Measurements from ENCODE around the gene MLPH. TPM values are rescaled to one million over a fixed set of nuclear protein-coding genes. Genes with fewer than 3 reads are reported as not detected.
A peak's percentile ranks its signal among the peaks of the same experiment; 100 is the strongest.
"Not testable (repeated sequence)": the region's sequence is repeated elsewhere in the genome, so short reads cannot be mapped to it uniquely, and the experiment has no call there.

MLPH gene
- total and polyA plus RNA-seq, 4 donors, result 2.3 to 10.1 (median 3.9) TPM

- 93 to 95% methylated on average over 16 of the region's 16 CpGs for WGBS, 2 donors
Measured at GRCh38 chr2:237465515-237466148, 21.4 kb upstream of the MLPH start.

DNA sequence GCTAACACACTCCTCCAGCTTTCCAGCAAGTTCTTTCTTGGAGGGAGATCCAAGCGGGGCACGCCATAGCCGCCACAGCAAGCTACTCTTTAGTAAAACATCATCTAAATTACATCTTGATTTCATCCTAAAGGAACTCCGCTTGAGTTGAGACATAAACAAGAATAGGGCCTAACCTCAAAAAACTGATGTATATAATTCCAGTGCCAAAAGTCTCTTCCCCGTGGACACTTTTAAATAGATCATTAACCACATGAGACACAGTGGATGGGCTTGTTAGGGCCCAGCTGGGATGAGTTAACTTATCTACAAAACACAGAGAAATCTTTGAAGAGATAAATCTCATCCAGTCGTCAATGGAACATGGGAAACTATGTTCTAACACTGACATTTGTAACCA is 20.8 kb upstream of the MLPH start:
- Histone ChIP-seq H3K27me3 (ENCODE audit: control insufficient read depth in 1 of 2, insufficient read depth in 2 of 2, low read length in 1 of 2) (no peaks in the 10 kb centered on the region), H3K36me3 (ENCODE audit: control insufficient read depth in 1 of 2, insufficient read depth in 2 of 2, low read length in 1 of 2) (no peaks in the 10 kb centered on the region), H3K27ac (ENCODE audit: low read depth in 1 of 2, low read length in 2 of 2) (no peak overlapping the region), H3K4me3 (ENCODE audit: low read length in 2 of 2) (no peak overlapping the region), H3K4me1 (ENCODE audit: control insufficient read depth in 1 of 2, insufficient read depth in 2 of 2, low read length in 2 of 2) (no peaks in the 10 kb centered on the region), H3K9me3 (ENCODE audit: control insufficient read depth, low read length) (no peaks in the 10 kb centered on the region)
- no peak for ATAC-seq (ENCODE audit: low FRiP score)
- DNase-seq, result no peak
- 85 to 92% methylated on average over 6 of the region's 6 CpGs for WGBS, 2 donors
- intact Hi-C loops (cut with DNase I), result no loop called here

More at GRCh38 chr2:237465515-237466148, 21.4 kb upstream of the MLPH start:
- intact Hi-C loops (cut with DNase I), result no loop called here
- no peak overlapping the region for H3K27ac ChIP-seq (ENCODE audit: low read depth in 1 of 2, low read length in 2 of 2)
- ATAC-seq (ENCODE audit: low FRiP score), result no peak
- H3K4me1 ChIP-seq (ENCODE audit: control insufficient read depth in 1 of 2, insufficient read depth in 2 of 2, low read length in 2 of 2), result no peaks in the 10 kb centered on the region
- no peaks in the 10 kb centered on the region for H3K36me3 ChIP-seq (ENCODE audit: control insufficient read depth in 1 of 2, insufficient read depth in 2 of 2, low read length in 1 of 2)
- H3K9me3 ChIP-seq (ENCODE audit: control insufficient read depth, low read length), result no peaks in the 10 kb centered on the region
- H3K27me3 ChIP-seq (ENCODE audit: control insufficient read depth in 1 of 2, insufficient read depth in 2 of 2, low read length in 1 of 2), result no peaks in the 10 kb centered on the region
- H3K4me3 ChIP-seq (ENCODE audit: low read length in 2 of 2), result no peak overlapping the region
- peak in 1 of 2 donors; percentile 57 for DNase-seq

GRCh38 chr2:237467447-237468179 is 19.4 kb upstream of the MLPH start:
- Histone ChIP-seq H3K4me3 (ENCODE audit: low read length in 2 of 2) (no peak overlapping the region), H3K9me3 (ENCODE audit: control insufficient read depth, low read length) (no peaks in the 10 kb centered on the region), H3K36me3 (ENCODE audit: control insufficient read depth in 1 of 2, insufficient read depth in 2 of 2, low read length in 1 of 2) (no peaks in the 10 kb centered on the region), H3K27ac (ENCODE audit: low read depth in 1 of 2, low read length in 2 of 2) (no peak overlapping the region), H3K27me3 (ENCODE audit: control insufficient read depth in 1 of 2, insufficient read depth in 2 of 2, low read length in 1 of 2) (no peaks in the 10 kb centered on the region), H3K4me1 (ENCODE audit: control insufficient read depth in 1 of 2, insufficient read depth in 2 of 2, low read length in 2 of 2) (no peaks in the 10 kb centered on the region)
- intact Hi-C loops (cut with DNase I), result no loop called here
- WGBS, 2 donors, result 79 to 80% methylated on average over 5 of the region's 5 CpGs
- DNase-seq (no peak), ATAC-seq (ENCODE audit: low FRiP score) (no peak)

DNA sequence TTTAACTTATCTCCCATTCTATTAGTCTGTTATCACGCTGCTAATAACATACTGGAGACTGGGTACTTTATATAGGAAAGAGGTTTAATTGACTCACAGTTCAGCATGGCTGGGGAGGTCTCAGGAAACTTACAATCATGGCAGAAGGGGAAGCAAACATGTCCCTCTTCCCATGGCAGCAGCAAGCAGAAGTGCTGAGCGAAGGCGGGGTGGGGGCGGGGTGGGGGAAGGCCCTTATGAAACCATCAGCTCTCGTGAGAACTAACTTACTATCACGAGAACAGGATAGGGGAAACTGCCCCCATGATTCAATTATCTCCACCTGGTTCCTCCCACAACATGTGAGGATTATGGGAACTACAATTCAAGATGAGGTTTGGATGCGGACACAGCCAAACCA is 17.6 kb upstream of the MLPH start:
- 89 to 96% methylated on average over 7 of the region's 7 CpGs for WGBS, 2 donors
- DNase-seq; intact Hi-C loops (cut with DNase I); H3K4me3 ChIP-seq (ENCODE audit: low read length in 2 of 2); H3K36me3 ChIP-seq (ENCODE audit: control insufficient read depth in 1 of 2, insufficient read depth in 2 of 2, low read length in 1 of 2); ATAC-seq (ENCODE audit: low FRiP score); H3K9me3 ChIP-seq (ENCODE audit: control insufficient read depth, low read length); H3K27ac ChIP-seq (ENCODE audit: low read depth in 1 of 2, low read length in 2 of 2); H3K27me3 ChIP-seq (ENCODE audit: control insufficient read depth in 1 of 2, insufficient read depth in 2 of 2, low read length in 1 of 2); H3K4me1 ChIP-seq (ENCODE audit: control insufficient read depth in 1 of 2, insufficient read depth in 2 of 2, low read length in 2 of 2): not testable (repeated sequence)

DNA sequence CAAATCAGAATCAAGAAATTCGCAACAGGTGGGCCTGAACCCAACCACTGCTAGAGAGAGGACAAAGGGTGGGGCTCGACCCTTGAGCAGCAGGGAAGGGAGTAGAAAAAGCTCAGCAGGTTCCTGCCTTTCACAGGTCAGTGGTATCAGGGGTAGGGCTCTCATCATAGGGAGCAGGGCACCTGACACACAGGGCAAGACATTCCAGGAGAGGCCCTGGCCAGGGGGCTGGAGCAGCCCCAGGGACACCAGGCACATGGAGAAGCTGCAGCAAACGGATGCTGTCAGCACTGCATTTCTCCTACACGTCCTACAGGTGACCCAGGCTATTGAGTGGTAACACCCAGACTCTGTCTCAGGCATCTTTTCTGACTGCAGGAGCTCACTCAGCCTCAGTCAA is 17.2 kb upstream of the MLPH start:
- ATAC-seq (ENCODE audit: low FRiP score) (no peak), DNase-seq (peak in 1 of 2 donors; percentile 57)
- H3K36me3 ChIP-seq (ENCODE audit: control insufficient read depth in 1 of 2, insufficient read depth in 2 of 2, low read length in 1 of 2), result no peaks in the 10 kb centered on the region
- WGBS, 2 donors, result 91 to 92% methylated on average over 4 of the region's 4 CpGs
- H3K4me3 ChIP-seq (ENCODE audit: low read length in 2 of 2), result no peak overlapping the region
- no peaks in the 10 kb centered on the region for H3K9me3 ChIP-seq (ENCODE audit: control insufficient read depth, low read length)
- intact Hi-C loops (cut with DNase I), result loop anchor here in 1 of 2 donors (5.0 to 10.0 kb wide), 2 partner anchors 313 to 345 kb away; no protein-coding TSS in a partner anchor
- H3K27ac ChIP-seq (ENCODE audit: low read depth in 1 of 2, low read length in 2 of 2), result no peak overlapping the region
- H3K4me1 ChIP-seq (ENCODE audit: control insufficient read depth in 1 of 2, insufficient read depth in 2 of 2, low read length in 2 of 2), result no peaks in the 10 kb centered on the region
- H3K27me3 ChIP-seq (ENCODE audit: control insufficient read depth in 1 of 2, insufficient read depth in 2 of 2, low read length in 1 of 2), result no peaks in the 10 kb centered on the region

GRCh38 chr2:237470914-237471313 is 16.1 kb upstream of the MLPH start:
- Histone ChIP-seq H3K36me3 (ENCODE audit: control insufficient read depth in 1 of 2, insufficient read depth in 2 of 2, low read length in 1 of 2) (no peaks in the 10 kb centered on the region), H3K27ac (ENCODE audit: low read depth in 1 of 2, low read length in 2 of 2) (no peak overlapping the region), H3K9me3 (ENCODE audit: control insufficient read depth, low read length) (no peaks in the 10 kb centered on the region), H3K27me3 (ENCODE audit: control insufficient read depth in 1 of 2, insufficient read depth in 2 of 2, low read length in 1 of 2) (no peaks in the 10 kb centered on the region), H3K4me1 (ENCODE audit: control insufficient read depth in 1 of 2, insufficient read depth in 2 of 2, low read length in 2 of 2) (no peaks in the 10 kb centered on the region), H3K4me3 (ENCODE audit: low read length in 2 of 2) (no peak overlapping the region)
- ATAC-seq (ENCODE audit: low FRiP score) (no peak), DNase-seq (peak in 1 of 2 donors; percentile 54)
- intact Hi-C loops (cut with DNase I), result loop anchor here in 1 of 2 donors (5.0 to 10.0 kb wide), 2 partner anchors 314 to 346 kb away; no protein-coding TSS in a partner anchor
- WGBS, 2 donors, result 60 to 69% methylated on average over 7 of the region's 7 CpGs

DNA sequence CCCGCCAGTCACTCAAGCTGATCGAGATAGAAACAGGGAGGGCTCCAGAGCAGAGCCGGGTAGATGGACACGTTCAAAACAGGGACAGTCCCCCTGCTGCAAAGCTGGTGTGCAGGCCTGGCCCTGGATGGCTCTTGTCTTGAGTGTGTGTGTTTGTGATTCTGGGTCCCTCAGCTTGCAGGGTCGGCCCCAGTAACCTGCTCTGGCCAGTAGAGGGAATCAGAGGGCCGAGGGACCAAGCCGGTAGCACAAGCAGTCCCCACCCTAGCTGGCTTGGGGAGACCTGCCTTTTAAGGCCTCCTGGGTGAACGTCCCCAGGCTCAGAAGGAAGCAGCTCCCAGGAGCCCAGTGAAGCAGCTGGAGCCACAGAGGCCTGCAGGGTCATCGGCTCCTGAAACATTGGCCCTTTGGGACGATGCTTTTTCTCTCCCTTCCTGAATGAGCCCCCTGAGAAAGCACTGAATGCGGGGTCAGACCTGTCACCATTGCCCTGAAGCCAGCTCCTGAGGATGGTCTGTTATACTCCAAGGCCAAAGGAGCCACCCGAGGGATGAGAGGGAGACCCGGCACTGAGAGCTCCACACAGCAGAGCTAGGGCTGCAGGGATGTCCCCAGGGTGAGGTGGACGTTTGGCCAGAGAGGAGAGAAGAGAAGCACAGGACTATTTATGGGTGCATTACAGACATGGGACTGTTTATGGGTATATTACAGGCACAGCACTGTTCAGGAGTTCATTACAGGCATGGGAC is 15.4 kb upstream of the MLPH start:
- no peak for ATAC-seq (ENCODE audit: low FRiP score)
- WGBS, 2 donors, result 54 to 58% methylated on average over 14 of the region's 14 CpGs
- DNase-seq, result peak in 1 of 2 donors; percentile 76
- Histone ChIP-seq H3K4me3 (ENCODE audit: low read length in 2 of 2) (no peak overlapping the region), H3K27me3 (ENCODE audit: control insufficient read depth in 1 of 2, insufficient read depth in 2 of 2, low read length in 1 of 2) (no peaks in the 10 kb centered on the region), H3K9me3 (ENCODE audit: control insufficient read depth, low read length) (no peaks in the 10 kb centered on the region), H3K27ac (ENCODE audit: low read depth in 1 of 2, low read length in 2 of 2) (no peak overlapping the region), H3K36me3 (ENCODE audit: control insufficient read depth in 1 of 2, insufficient read depth in 2 of 2, low read length in 1 of 2) (no peaks in the 10 kb centered on the region), H3K4me1 (ENCODE audit: control insufficient read depth in 1 of 2, insufficient read depth in 2 of 2, low read length in 2 of 2) (no peaks in the 10 kb centered on the region)
- intact Hi-C loops (cut with DNase I), result loop anchor here in 1 of 2 donors (5.0 to 10.0 kb wide), 2 partner anchors 314 to 347 kb away; no protein-coding TSS in a partner anchor

GRCh38 chr2:237472187-237472712 is 14.8 kb upstream of the MLPH start:
- no peaks in the 10 kb centered on the region for H3K36me3 ChIP-seq (ENCODE audit: control insufficient read depth in 1 of 2, insufficient read depth in 2 of 2, low read length in 1 of 2)
- H3K27me3 ChIP-seq (ENCODE audit: control insufficient read depth in 1 of 2, insufficient read depth in 2 of 2, low read length in 1 of 2), result no peaks in the 10 kb centered on the region
- H3K27ac ChIP-seq (ENCODE audit: low read depth in 1 of 2, low read length in 2 of 2), result no peak overlapping the region
- 88 to 91% methylated on average over 8 of the region's 8 CpGs for WGBS, 2 donors
- intact Hi-C loops (cut with DNase I), result loop anchor here in 1 of 2 donors (5.0 to 10.0 kb wide), 2 partner anchors 315 to 347 kb away; no protein-coding TSS in a partner anchor
- H3K9me3 ChIP-seq (ENCODE audit: control insufficient read depth, low read length), result no peaks in the 10 kb centered on the region
- DNase-seq (no peak), ATAC-seq (ENCODE audit: low FRiP score) (no peak)
- H3K4me1 ChIP-seq (ENCODE audit: control insufficient read depth in 1 of 2, insufficient read depth in 2 of 2, low read length in 2 of 2), result no peaks in the 10 kb centered on the region
- no peak overlapping the region for H3K4me3 ChIP-seq (ENCODE audit: low read length in 2 of 2)
